C4-2B (cell line): ENCODE results near the gene KHSRP.

ENCODE experiments used
- CTCF ChIP-seq: fragments of 450-650 bp; conservative IDR thresholded peaks from 2 replicates; pipeline ENCODE4 v1.5.1; 2017; ENCODE audit warnings: mild to moderate bottlenecking
- ZFX ChIP-seq: fragments of 450-650 bp; IDR thresholded peaks from 2 replicates; pipeline ENCODE4 v1.6.1; 2017

DNA sequence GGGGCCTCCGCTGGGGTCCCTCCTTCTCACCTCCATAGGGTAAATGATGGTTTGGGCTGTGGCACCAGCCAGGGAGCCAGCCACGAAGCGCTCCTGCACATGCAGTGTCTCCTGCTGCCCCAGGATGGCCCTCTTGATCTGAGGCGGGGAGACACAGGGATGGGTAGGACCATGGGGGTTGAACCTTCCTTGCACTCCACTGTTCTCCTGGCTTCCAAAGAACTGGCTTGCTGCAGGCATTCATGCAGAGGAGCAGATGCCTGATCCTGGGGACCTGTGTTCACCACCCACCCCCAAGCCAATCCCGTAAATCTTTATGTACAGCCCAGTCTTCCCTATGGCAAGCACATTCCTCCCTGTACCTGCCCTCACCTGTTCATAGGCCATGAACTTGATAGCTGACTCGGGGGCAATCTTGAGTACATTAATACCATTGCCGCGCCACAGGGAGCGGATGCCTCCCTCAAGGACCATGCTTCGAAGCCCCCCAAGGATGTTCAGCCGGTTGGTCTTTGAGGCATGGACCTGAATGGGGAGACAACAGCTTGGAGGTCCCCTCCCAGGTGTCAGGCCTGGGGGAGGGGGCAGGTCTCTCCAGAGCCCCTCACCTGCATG, 29.4 kb upstream of the KHSRP start:
- TF ChIP-seq CTCF = no peak
- TF ChIP-seq ZFX = no peak
